HepG2 (cell line): ENCODE results near the gene GAS5. TPM values are rescaled to one million over a fixed set of nuclear protein-coding genes. Genes with fewer than 3 reads are reported as not detected.

ENCODE experiments used
- CCAR2 ChIP-seq: fragments of 200-400 bp; formaldehyde crosslinking; optimal IDR thresholded peaks from 2 replicates; pipeline ENCODE3; 2018; ENCODE audit warnings: low read depth, mild to moderate bottlenecking, low read length, moderate library complexity
- CEBPG ChIP-seq: IDR thresholded peaks from 2 replicates; pipeline ENCODE4 v1.6.1; 2016
- DPF2 ChIP-seq: sonication (generic); formaldehyde crosslinking; IDR thresholded peaks from 2 replicates; pipeline ENCODE4 v1.4.0; 2020; ENCODE audit warnings: mild to moderate bottlenecking, low read depth, missing genetic modification reagents, borderline replicate concordance
- KDM4B ChIP-seq: sonication (generic); formaldehyde crosslinking; IDR thresholded peaks from 2 replicates; pipeline ENCODE4 v1.4.0; 2020; ENCODE audit warnings: missing genetic modification reagents
- PAX8 ChIP-seq: sonication (generic); formaldehyde crosslinking; IDR thresholded peaks from 2 replicates; pipeline ENCODE4 v1.8.0; 2022; ENCODE audit warnings: mild to moderate bottlenecking, missing genetic modification reagents, borderline replicate concordance
- RCOR2 ChIP-seq: IDR thresholded peaks from 2 replicates; pipeline ENCODE4 v1.6.1; 2016; ENCODE audit warnings: missing biosample characterization, missing genetic modification reagents
- SNAPC2 ChIP-seq: sonication (generic); formaldehyde crosslinking; IDR thresholded peaks from 2 replicates; pipeline ENCODE4 v1.8.1; 2022; ENCODE audit warnings: mild to moderate bottlenecking, missing genetic modification reagents
- ZBTB3 ChIP-seq: sonication (generic); formaldehyde crosslinking; IDR thresholded peaks from 2 replicates; pipeline ENCODE4 v1.4.0; 2020; ENCODE audit warnings: low read depth, mild to moderate bottlenecking, moderate library complexity, missing genetic modification reagents, borderline replicate concordance
- polyA plus RNA-seq, 8 experiments: library from polyadenylated mRNA; depleted of rRNA in 3 of 8; stranded (reverse) in 7 of 8; unstranded in 1 of 8; fragments of >200 nt; fragmentation: Illumina TruSeq in 4 of 8; extraction: Trizol in 4 of 8; gene quantifications; 2 replicates each; pipeline versions ENCODE4 v1.2.1 to v1.2.3, GENCODE V29; 2011 to 2016; ENCODE audit warnings: low read depth in 4 of 8, missing spikeins in 1 of 8, mixed read lengths in 1 of 8; ENCODE audit not compliant: insufficient read depth in 1 of 8
- total RNA-seq, 5 experiments: library from RNA; depleted of rRNA; stranded (reverse); fragments of >200 nt; fragmentation: Illumina TruSeq; extraction: Trizol; gene quantifications; 2 replicates each; pipeline ENCODE4 v1.2.3, GENCODE V29; 2016; ENCODE audit warnings: low read depth in 1 of 5
- TF ChIP-seq, protein P1 (sequence below): sonication (generic); formaldehyde crosslinking; IDR thresholded peaks from 2 replicates; pipeline ENCODE4 v1.5.1; 2020; ENCODE audit warnings: missing genetic modification reagents, mild to moderate bottlenecking, borderline replicate concordance
- TF ChIP-seq, protein P2 (sequence below): IDR thresholded peaks from 2 replicates; pipeline ENCODE4 v1.6.1; 2012; ENCODE audit warnings: low read depth, low read length, improper control_type of control experiment
- TF ChIP-seq, protein P3 (sequence below): sonication (generic); formaldehyde crosslinking; IDR thresholded peaks from 2 replicates; pipeline ENCODE4 v1.5.0; 2020; ENCODE audit warnings: mild to moderate bottlenecking, missing genetic modification reagents, borderline replicate concordance
- TF ChIP-seq, protein P4 (sequence below), 2 experiments: sonication (generic) in 1 of 2; formaldehyde crosslinking in 1 of 2; IDR thresholded peaks; 2 replicates each; pipeline versions ENCODE4 v1.4.0 to v1.6.1; 2016 to 2020; ENCODE audit warnings: borderline replicate concordance in 1 of 2, low read depth in 1 of 2, mild to moderate bottlenecking in 1 of 2, missing genetic modification reagents in 1 of 2

Gene GAS5
- total and polyA plus RNA-seq, 2 of the 13 experiments (the other 11 are each of a cell fraction or from before 2014, with no cell fraction given): 352 to 738 TPM

DNA sequence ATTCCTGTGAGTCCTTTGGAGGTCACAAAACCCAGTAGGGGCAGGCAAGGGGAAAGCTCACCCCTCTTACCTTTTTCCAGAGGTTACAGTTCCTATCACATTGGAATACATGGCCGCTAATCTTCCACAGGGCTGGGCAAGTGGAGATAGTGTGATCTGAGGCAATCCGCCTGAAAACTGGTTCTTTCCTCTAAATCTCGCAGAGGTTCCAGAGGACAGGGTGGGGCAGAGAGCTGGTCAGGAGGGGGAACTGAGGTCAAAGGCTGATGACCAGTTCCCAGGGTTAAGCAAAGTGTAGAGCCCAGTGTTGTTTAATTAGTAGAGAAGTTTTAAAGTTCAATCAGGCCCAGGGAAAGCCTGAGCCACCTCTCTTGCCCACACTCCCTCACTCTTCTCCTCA, 49.4 kb upstream of the GAS5 start, which contains the start of gene SERPINC1 (continued):
- TF ChIP-seq, protein P1, sequence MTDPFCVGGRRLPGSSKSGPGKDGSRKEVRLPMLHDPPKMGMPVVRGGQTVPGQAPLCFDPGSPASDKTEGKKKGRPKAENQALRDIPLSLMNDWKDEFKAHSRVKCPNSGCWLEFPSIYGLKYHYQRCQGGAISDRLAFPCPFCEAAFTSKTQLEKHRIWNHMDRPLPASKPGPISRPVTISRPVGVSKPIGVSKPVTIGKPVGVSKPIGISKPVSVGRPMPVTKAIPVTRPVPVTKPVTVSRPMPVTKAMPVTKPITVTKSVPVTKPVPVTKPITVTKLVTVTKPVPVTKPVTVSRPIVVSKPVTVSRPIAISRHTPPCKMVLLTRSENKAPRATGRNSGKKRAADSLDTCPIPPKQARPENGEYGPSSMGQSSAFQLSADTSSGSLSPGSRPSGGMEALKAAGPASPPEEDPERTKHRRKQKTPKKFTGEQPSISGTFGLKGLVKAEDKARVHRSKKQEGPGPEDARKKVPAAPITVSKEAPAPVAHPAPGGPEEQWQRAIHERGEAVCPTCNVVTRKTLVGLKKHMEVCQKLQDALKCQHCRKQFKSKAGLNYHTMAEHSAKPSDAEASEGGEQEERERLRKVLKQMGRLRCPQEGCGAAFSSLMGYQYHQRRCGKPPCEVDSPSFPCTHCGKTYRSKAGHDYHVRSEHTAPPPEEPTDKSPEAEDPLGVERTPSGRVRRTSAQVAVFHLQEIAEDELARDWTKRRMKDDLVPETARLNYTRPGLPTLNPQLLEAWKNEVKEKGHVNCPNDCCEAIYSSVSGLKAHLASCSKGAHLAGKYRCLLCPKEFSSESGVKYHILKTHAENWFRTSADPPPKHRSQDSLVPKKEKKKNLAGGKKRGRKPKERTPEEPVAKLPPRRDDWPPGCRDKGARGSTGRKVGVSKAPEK (CRISPR knock-in tag): no peak
- TF ChIP-seq ZBTB3 (CRISPR knock-in tag) (no peak), KDM4B (CRISPR knock-in tag) (no peak), CEBPG (CRISPR knock-in tag) (peak; percentile 71), SNAPC2 (CRISPR knock-in tag) (no peak), CCAR2 (no peak), PAX8 (CRISPR knock-in tag) (no peak), RCOR2 (CRISPR knock-in tag) (no peak), DPF2 (no peak)
- TF ChIP-seq, protein P2, sequence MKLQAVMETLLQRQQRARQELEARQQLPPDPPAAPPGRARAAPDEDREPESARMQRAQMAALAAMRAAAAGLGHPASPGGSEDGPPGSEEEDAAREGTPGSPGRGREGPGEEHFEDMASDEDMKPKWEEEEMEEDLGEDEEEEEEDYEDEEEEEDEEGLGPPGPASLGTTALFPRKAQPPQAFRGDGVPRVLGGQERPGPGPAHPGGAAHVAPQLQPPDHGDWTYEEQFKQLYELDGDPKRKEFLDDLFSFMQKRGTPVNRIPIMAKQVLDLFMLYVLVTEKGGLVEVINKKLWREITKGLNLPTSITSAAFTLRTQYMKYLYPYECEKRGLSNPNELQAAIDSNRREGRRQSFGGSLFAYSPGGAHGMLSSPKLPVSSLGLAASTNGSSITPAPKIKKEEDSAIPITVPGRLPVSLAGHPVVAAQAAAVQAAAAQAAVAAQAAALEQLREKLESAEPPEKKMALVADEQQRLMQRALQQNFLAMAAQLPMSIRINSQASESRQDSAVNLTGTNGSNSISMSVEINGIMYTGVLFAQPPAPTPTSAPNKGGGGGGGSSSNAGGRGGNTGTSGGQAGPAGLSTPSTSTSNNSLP: peak; percentile 62; the same call in 1 of the 2 replicates
- TF ChIP-seq, protein P3, sequence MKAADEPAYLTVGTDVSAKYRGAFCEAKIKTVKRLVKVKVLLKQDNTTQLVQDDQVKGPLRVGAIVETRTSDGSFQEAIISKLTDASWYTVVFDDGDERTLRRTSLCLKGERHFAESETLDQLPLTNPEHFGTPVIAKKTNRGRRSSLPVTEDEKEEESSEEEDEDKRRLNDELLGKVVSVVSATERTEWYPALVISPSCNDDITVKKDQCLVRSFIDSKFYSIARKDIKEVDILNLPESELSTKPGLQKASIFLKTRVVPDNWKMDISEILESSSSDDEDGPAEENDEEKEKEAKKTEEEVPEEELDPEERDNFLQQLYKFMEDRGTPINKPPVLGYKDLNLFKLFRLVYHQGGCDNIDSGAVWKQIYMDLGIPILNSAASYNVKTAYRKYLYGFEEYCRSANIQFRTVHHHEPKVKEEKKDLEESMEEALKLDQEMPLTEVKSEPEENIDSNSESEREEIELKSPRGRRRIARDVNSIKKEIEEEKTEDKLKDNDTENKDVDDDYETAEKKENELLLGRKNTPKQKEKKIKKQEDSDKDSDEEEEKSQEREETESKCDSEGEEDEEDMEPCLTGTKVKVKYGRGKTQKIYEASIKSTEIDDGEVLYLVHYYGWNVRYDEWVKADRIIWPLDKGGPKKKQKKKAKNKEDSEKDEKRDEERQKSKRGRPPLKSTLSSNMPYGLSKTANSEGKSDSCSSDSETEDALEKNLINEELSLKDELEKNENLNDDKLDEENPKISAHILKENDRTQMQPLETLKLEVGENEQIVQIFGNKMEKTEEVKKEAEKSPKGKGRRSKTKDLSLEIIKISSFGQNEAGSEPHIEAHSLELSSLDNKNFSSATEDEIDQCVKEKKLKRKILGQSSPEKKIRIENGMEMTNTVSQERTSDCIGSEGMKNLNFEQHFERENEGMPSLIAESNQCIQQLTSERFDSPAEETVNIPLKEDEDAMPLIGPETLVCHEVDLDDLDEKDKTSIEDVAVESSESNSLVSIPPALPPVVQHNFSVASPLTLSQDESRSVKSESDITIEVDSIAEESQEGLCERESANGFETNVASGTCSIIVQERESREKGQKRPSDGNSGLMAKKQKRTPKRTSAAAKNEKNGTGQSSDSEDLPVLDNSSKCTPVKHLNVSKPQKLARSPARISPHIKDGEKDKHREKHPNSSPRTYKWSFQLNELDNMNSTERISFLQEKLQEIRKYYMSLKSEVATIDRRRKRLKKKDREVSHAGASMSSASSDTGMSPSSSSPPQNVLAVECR (CRISPR knock-in tag): peak; percentile 70; the same call in 1 of the 2 replicates
- TF ChIP-seq, protein P4, sequence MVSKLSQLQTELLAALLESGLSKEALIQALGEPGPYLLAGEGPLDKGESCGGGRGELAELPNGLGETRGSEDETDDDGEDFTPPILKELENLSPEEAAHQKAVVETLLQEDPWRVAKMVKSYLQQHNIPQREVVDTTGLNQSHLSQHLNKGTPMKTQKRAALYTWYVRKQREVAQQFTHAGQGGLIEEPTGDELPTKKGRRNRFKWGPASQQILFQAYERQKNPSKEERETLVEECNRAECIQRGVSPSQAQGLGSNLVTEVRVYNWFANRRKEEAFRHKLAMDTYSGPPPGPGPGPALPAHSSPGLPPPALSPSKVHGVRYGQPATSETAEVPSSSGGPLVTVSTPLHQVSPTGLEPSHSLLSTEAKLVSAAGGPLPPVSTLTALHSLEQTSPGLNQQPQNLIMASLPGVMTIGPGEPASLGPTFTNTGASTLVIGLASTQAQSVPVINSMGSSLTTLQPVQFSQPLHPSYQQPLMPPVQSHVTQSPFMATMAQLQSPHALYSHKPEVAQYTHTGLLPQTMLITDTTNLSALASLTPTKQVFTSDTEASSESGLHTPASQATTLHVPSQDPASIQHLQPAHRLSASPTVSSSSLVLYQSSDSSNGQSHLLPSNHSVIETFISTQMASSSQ (IDR thresholded peaks at IDR 0.05; ENCODE audit: low read depth): no peak
- TF ChIP-seq, protein P4 (CRISPR knock-in tag; IDR thresholded peaks at IDR 0.05; ENCODE audit: borderline replicate concordance): no peak
